ENCODE results near the gene PHF2.

Gene PHF2

DNA sequence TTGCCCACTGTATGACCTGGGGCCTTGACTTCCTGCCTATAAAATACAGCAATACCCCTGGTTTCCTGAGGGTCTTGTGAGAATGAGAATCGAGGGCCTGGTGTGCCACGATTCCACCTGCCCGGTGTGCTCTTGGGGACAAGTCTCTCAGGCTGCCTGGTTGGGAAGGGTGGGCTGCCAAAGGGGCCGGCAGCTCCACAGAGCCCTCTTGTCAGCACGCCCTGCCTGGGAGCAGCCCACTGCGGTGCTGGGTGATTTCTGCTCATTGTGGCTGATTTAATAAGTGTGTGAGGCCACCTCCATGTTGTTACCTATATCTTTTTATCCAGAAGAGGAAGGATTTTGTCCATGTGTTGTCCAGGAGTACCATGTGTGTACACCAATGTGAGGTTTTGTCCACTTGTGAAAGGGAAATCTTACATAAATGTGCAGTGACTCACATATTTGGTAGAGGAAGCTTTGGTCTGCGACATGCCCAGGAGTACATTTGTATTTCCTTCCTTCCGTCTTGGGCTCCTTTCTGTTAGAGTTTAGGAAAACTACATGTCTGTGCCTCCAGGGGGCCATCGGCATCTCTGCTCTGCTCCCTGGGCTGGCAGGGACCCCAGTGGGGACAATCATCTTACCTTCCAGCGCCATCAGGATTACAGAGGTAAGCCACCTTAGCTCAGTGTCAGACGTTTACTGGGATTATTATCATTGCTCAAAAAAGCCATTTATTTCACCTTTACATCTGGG lies 108.6 kb downstream of the PHF2 start:
- no peak for TF ChIP-seq EZH2phosphoT487 (conservative IDR thresholded peaks at IDR 0.05; ENCODE audit: low read length)
- TF ChIP-seq, protein P1, sequence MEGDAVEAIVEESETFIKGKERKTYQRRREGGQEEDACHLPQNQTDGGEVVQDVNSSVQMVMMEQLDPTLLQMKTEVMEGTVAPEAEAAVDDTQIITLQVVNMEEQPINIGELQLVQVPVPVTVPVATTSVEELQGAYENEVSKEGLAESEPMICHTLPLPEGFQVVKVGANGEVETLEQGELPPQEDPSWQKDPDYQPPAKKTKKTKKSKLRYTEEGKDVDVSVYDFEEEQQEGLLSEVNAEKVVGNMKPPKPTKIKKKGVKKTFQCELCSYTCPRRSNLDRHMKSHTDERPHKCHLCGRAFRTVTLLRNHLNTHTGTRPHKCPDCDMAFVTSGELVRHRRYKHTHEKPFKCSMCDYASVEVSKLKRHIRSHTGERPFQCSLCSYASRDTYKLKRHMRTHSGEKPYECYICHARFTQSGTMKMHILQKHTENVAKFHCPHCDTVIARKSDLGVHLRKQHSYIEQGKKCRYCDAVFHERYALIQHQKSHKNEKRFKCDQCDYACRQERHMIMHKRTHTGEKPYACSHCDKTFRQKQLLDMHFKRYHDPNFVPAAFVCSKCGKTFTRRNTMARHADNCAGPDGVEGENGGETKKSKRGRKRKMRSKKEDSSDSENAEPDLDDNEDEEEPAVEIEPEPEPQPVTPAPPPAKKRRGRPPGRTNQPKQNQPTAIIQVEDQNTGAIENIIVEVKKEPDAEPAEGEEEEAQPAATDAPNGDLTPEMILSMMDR (IDR thresholded peaks at IDR 0.05; ENCODE audit: insufficient read depth, low read length, poor library complexity, severe bottlenecking): no peak
- Histone ChIP-seq H3K9me2 (replicated peaks; ENCODE audit: insufficient read depth, low read length) (no peaks in the 10 kb centered on the region), H2AFZ (ENCODE audit: low read depth, low read length, severe bottlenecking) (no peak overlapping the region), H3K27me3 (ENCODE audit: low read length) (no peaks in the 10 kb centered on the region), H3K4me2 (ENCODE audit: low read depth, low read length, poor library complexity, severe bottlenecking) (no peak overlapping the region), H3K4me3 (ENCODE audit: insufficient read depth, low read length, poor library complexity, severe bottlenecking) (no peak overlapping the region), H3K9ac (ENCODE audit: low read length) (no peak overlapping the region), H3K79me2 (ENCODE audit: insufficient read depth, low read length) (no peaks in the 10 kb centered on the region), H3K36me3 (ENCODE audit: low read length) (no peaks in the 10 kb centered on the region), H4K20me1 (ENCODE audit: low read depth, low read length) (no peaks in the 10 kb centered on the region), H3F3A (ENCODE audit: insufficient read depth) (no peaks in the 10 kb centered on the region), H3K27ac (ENCODE audit: low read depth, low read length) (no peak overlapping the region), H3K9me3 (ENCODE audit: insufficient read depth, low read length) (no peaks in the 10 kb centered on the region)

DNA sequence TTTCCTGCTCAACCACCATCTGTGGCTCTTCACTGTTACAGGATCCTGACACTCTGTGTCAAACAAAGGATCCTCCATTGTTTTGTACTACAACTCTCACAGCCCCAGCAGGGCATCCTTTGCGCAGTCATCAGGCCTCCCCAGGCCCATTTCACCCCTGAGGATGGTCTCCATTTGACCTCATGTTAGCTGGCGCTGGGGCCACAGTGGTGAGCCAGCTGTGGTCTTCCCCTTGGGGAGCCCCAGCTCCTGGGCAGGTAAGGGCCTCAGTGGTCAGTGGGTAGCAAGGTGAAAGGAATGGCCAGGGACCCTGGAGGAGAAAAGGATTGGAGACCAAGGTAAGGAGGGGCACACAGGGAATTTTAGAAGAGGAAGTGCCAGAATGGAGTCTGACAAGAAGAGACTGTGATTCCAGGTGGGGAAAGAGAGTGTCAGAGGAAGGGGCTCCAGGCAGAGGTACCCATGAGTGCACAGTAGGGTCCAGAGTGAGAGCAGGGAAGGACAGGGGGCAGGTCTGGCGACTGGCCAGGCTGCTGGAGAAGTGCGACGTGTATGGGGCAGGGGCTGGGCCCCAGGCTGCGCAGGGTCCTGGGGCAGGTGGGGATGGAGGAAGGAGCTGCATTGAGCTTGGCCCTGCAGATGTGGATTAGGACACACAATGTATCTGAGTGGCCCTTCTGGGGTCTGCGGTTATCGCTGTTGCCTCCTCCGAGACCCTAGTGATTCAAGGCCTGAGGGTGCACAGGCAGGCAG lies 109.9 kb downstream of the PHF2 start:
- no peaks in the 10 kb centered on the region for H3K27me3 ChIP-seq (ENCODE audit: low read length)
- TF ChIP-seq EZH2phosphoT487 (conservative IDR thresholded peaks at IDR 0.05; ENCODE audit: low read length): no peak
- TF ChIP-seq, protein P1 (IDR thresholded peaks at IDR 0.05; ENCODE audit: insufficient read depth, low read length, poor library complexity, severe bottlenecking): no peak
- H3K27ac ChIP-seq (ENCODE audit: low read depth, low read length): no peak overlapping the region
- no peaks in the 10 kb centered on the region for H3K9me2 ChIP-seq (replicated peaks; ENCODE audit: insufficient read depth, low read length)
- H3K4me3 ChIP-seq (ENCODE audit: insufficient read depth, low read length, poor library complexity, severe bottlenecking): no peak overlapping the region
- H3K4me2 ChIP-seq (ENCODE audit: low read depth, low read length, poor library complexity, severe bottlenecking): no peak overlapping the region
- H2AFZ ChIP-seq (ENCODE audit: low read depth, low read length, severe bottlenecking): no peak overlapping the region
- no peaks in the 10 kb centered on the region for H3F3A ChIP-seq (ENCODE audit: insufficient read depth)
- H3K9me3 ChIP-seq (ENCODE audit: insufficient read depth, low read length): no peaks in the 10 kb centered on the region
- no peaks in the 10 kb centered on the region for H3K36me3 ChIP-seq (ENCODE audit: low read length)
- H4K20me1 ChIP-seq (ENCODE audit: low read depth, low read length): no peaks in the 10 kb centered on the region
- no peaks in the 10 kb centered on the region for H3K79me2 ChIP-seq (ENCODE audit: insufficient read depth, low read length)
- no peak overlapping the region for H3K9ac ChIP-seq (ENCODE audit: low read length)

DNA sequence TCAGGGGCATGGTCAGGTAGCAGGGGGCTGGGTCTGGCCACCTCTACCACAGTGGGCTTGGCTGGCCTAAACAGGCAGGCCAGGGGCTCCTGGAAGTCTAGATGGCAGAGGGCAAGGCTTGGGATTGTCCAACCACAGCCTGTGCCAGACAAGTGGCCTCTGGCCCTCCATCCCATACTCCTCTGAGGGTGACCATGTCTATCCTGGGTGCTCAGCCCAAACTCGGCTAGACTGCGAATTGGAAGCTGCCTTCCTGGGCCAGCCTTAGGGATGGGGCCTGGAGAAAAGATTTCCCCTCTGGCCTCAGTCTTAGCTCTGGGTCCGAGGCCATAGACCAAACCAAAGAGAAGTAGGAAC lies 110.5 kb downstream of the PHF2 start:
- Histone ChIP-seq H3K36me3 (ENCODE audit: low read length) (no peaks in the 10 kb centered on the region), H3F3A (ENCODE audit: insufficient read depth) (no peaks in the 10 kb centered on the region), H3K79me2 (ENCODE audit: insufficient read depth, low read length) (no peaks in the 10 kb centered on the region), H3K27ac (ENCODE audit: low read depth, low read length) (no peak overlapping the region), H3K9me3 (ENCODE audit: insufficient read depth, low read length) (no peaks in the 10 kb centered on the region), H2AFZ (ENCODE audit: low read depth, low read length, severe bottlenecking) (no peak overlapping the region), H3K9me2 (replicated peaks; ENCODE audit: insufficient read depth, low read length) (no peaks in the 10 kb centered on the region), H3K4me2 (ENCODE audit: low read depth, low read length, poor library complexity, severe bottlenecking) (no peak overlapping the region), H3K27me3 (ENCODE audit: low read length) (no peaks in the 10 kb centered on the region), H3K4me3 (ENCODE audit: insufficient read depth, low read length, poor library complexity, severe bottlenecking) (no peak overlapping the region), H4K20me1 (ENCODE audit: low read depth, low read length) (no peaks in the 10 kb centered on the region), H3K9ac (ENCODE audit: low read length) (no peak overlapping the region)
- no peak for TF ChIP-seq EZH2phosphoT487 (conservative IDR thresholded peaks at IDR 0.05; ENCODE audit: low read length)
- TF ChIP-seq, protein P1 (IDR thresholded peaks at IDR 0.05; ENCODE audit: insufficient read depth, low read length, poor library complexity, severe bottlenecking): no peak

All from SU-DHL-6 (cell line).